Bronchial epithelial cell (primary cell): ENCODE measurements around the gene PPFIA1. TPM values are rescaled to one million over a fixed set of nuclear protein-coding genes. Genes with fewer than 3 reads are reported as not detected.

ENCODE experiments used
- DNase-seq: peaks from one replicate; pipeline ENCODE4 v3.0.0-alpha.2; 2010; ENCODE audit warnings: low read depth
- FAIRE-seq: peaks from 2 replicates; lab custom pipeline; 2011; peaks lifted over from hg19 to GRCh38; lab: Jason Lieb, UNC
- H3K27me3 ChIP-seq: 2 replicates; pipeline ENCODE4 v1.5.1; 2011; ENCODE audit warnings: low read length; ENCODE audit not compliant: control insufficient read depth, insufficient read depth
- H3K36me3 ChIP-seq: 2 replicates; pipeline ENCODE4 v1.5.1; 2011; ENCODE audit warnings: low read length; ENCODE audit not compliant: control insufficient read depth, insufficient read depth
- H3K4me3 ChIP-seq: 2 replicates; pipeline ENCODE4 v1.5.1; 2011; ENCODE audit warnings: mild to moderate bottlenecking, low read depth, low read length, control low read depth
- total RNA-seq: library from RNA; depleted of rRNA; stranded (reverse); fragments of >200 nt; gene quantifications from 2 replicates; pipeline ENCODE4 v1.2.1, GENCODE V29; 2014
- TF ChIP-seq, protein P1 (sequence below): IDR thresholded peaks from 2 replicates; pipeline ENCODE4 v1.5.1; 2011; ENCODE audit warnings: mild to moderate bottlenecking, moderate library complexity, low read length, control low read depth, inconsistent platforms; ENCODE audit not compliant: insufficient read depth, severe bottlenecking

The PPFIA1 gene
- total RNA-seq, 1 donor from 2014 or later = 35.0 TPM

DNA sequence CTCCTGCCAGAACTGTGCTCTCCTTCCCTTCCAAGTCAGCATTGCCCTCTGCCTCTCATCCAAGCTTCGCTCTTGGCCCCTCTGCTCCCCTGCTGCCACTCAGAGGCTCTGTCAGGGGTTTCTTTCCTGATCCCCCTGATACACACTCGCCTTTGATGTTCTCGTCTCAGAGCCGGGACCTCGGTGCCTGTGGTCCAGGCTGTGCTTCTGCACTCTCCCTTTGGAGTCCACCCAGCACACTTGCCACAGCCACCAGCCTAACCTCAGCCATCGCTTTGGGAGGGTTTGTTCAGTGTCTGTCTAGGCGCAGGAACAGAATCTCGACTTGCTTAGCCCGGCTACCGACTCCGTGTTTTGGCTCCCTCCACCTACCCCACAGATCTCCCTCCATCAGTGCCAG lies 29.1 kb downstream of the PPFIA1 start:
- TF ChIP-seq, protein P1, sequence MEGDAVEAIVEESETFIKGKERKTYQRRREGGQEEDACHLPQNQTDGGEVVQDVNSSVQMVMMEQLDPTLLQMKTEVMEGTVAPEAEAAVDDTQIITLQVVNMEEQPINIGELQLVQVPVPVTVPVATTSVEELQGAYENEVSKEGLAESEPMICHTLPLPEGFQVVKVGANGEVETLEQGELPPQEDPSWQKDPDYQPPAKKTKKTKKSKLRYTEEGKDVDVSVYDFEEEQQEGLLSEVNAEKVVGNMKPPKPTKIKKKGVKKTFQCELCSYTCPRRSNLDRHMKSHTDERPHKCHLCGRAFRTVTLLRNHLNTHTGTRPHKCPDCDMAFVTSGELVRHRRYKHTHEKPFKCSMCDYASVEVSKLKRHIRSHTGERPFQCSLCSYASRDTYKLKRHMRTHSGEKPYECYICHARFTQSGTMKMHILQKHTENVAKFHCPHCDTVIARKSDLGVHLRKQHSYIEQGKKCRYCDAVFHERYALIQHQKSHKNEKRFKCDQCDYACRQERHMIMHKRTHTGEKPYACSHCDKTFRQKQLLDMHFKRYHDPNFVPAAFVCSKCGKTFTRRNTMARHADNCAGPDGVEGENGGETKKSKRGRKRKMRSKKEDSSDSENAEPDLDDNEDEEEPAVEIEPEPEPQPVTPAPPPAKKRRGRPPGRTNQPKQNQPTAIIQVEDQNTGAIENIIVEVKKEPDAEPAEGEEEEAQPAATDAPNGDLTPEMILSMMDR = no peak
- no peak for DNase-seq
- Histone ChIP-seq H3K36me3 (peaks cover 4% of the 10 kb centered on the region), H3K4me3 (no peak overlapping the region), H3K27me3 (no peaks in the 10 kb centered on the region)
- FAIRE-seq = no peak

DNA sequence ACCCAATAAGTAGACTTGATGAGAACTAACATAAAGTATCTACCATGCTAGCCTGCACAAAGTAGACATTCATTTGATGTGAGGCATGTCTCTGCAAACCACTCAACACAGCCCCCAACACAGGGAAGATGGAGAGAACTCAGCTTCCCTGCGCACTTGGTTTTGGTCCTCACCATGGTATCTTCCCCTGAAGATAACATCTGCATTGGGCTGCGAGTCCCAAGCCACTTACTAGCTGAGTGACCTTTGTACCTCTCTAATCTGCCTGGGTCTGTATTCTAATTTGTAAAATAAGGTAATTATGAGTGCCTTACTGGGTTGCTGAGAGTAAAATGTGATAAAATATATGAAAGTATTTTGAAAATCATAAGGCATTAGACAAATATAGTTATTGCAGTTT lies 30.7 kb downstream of the PPFIA1 start:
- no peak for FAIRE-seq

DNA sequence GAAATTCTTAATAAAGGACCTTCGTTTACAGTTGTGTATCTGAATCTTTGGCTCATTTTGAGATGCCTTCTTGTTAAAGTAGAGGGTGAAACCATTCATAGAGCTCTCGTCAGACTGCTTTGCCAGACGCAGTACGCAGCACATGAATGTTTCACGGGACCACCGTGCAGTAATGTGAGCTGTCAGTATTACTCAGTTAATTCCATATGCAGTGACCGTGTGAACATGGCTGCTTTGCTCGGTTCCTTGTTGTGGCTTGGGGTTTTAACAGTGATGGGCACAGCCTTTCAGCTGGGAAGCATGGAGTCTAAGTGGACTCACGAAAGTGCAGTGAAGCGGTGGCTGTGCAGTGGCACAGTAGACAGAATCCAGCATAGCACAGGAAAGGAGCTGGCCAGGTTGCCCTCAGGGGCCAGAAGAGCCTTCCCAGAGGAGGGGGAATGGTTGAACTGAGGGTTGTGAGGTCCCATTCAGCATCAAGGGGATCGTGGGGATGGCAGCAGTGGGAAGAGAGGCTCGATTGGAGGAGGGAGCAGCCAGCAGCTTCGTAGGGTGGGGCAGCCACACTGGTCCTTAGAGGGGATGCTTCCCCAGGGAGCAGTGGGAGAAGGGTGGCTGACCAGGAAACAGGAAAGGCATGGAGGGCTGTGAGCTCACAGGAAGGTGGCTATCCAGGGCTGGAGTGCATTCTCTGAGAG lies 31.4 kb downstream of the PPFIA1 start:
- FAIRE-seq (no peak), DNase-seq (no peak)
- Histone ChIP-seq H3K4me3 (no peak overlapping the region), H3K36me3 (peaks cover 4% of the 10 kb centered on the region), H3K27me3 (no peaks in the 10 kb centered on the region)
- TF ChIP-seq, protein P1 = no peak

More for the DNA sequence above, 30.7 kb downstream of the PPFIA1 start:
- DNase-seq = no peak
- peaks cover 4% of the 10 kb centered on the region for H3K36me3 ChIP-seq
- no peaks in the 10 kb centered on the region for H3K27me3 ChIP-seq
- no peak overlapping the region for H3K4me3 ChIP-seq
- TF ChIP-seq, protein P1 = no peak

DNA sequence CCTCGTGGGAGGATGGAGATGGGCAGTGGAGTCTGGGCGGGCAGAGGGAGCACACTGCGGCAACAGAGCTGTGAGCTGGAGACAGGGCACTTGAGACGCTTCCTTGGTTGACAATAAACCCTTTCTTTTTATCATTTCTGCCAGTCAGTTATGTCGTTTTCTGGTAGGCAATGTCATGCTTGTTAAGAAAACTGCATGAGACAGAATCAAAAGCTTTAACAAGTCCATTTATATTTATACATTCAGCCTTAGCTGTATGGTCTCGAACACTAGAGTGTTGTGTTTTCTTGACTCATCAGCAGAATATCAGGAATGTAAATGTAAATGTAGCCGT lies 31.9 kb downstream of the PPFIA1 start:
- Histone ChIP-seq H3K4me3 (no peak overlapping the region), H3K27me3 (no peaks in the 10 kb centered on the region), H3K36me3 (peaks cover 4% of the 10 kb centered on the region)
- no peak for FAIRE-seq
- TF ChIP-seq, protein P1 = no peak
- no peak for DNase-seq

DNA sequence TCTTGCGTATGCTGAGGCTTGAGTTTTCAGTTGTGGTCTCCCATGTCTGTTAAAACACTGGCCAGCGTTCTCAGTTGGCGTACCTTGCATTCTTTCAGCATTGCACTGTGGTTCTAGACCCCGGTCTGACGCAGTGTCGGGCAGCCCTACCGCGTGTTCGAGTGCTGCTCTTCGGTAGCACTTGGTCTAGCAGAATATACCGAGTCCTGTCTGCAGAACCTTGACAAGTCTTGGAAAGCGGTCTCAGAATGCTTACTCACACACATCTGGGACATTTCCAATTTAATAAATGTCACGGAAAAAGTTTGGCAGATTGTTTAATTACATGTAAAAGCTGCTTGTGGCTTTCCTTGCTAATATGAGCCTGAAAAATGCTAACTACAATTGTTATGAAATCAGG lies 32.6 kb downstream of the PPFIA1 start:
- Histone ChIP-seq H3K36me3 (peaks cover 5% of the 10 kb centered on the region), H3K27me3 (no peaks in the 10 kb centered on the region), H3K4me3 (no peak overlapping the region)
- TF ChIP-seq, protein P1 = no peak
- FAIRE-seq (no peak), DNase-seq (no peak)

DNA sequence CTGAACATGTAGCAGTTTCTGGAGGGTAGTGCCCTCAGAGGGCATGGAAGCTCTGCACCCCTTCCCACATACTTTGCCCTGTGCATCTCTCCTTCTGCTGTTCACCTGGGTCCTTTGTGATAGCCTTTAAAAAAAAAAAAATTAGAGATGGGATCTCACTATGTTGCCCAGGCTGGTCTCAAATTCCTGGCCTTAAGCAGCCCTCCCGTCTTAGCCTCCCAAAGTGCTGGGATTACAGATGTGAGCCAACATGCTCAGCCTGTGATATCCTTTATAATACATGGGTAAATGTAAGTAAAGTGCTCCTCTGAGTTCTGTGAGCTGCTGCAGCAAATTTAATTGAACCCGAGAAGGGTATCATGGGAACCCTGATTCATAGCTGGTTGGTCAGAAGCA lies 33.7 kb downstream of the PPFIA1 start:
- TF ChIP-seq, protein P1 = no peak
- peaks cover 4% of the 10 kb centered on the region for H3K36me3 ChIP-seq
- H3K4me3 ChIP-seq = no peak overlapping the region
- no peaks in the 10 kb centered on the region for H3K27me3 ChIP-seq
- no peak for FAIRE-seq
- no peak for DNase-seq
